SK-N-MC (cell line): ENCODE data around the gene LIMS4.
"Not testable (repeated sequence)": the region's sequence is repeated elsewhere in the genome, so short reads cannot be mapped to it uniquely, and the experiment has no call there.

ENCODE experiments used
- DNase-seq: peaks from one replicate; pipeline ENCODE4 v3.0.0-alpha.2; 2011; ENCODE audit warnings: low read depth, low spot score
- H3K27ac ChIP-seq: fragments of 200-600 bp; sonication (generic); 2 replicates; pipeline ENCODE4 v1.5.1; 2016; ENCODE audit warnings: mixed run types
- H3K36me3 ChIP-seq: fragments of 200-600 bp; sonication (generic); 2 replicates; pipeline ENCODE4 v1.6.1; 2017; ENCODE audit warnings: antibody characterized with exemption, low read length, mixed read lengths; ENCODE audit not compliant: insufficient read depth
- H3K4me3 ChIP-seq: fragments of 200-600 bp; sonication (generic); 2 replicates; pipeline ENCODE4 v1.5.1; 2016
- H3K9ac ChIP-seq: fragments of 200-600 bp; sonication (generic); 2 replicates; pipeline ENCODE4 v1.8.0; 2017; ENCODE audit warnings: mixed run types, mixed read lengths; ENCODE audit not compliant: insufficient read length
- H3K9me3 ChIP-seq: fragments of 200-600 bp; sonication (generic); 2 replicates; pipeline ENCODE4 v1.6.1; 2017; ENCODE audit warnings: low read depth, mild to moderate bottlenecking, antibody characterized with exemption, low read length, moderate library complexity, mixed read lengths

LIMS4 gene

DNA sequence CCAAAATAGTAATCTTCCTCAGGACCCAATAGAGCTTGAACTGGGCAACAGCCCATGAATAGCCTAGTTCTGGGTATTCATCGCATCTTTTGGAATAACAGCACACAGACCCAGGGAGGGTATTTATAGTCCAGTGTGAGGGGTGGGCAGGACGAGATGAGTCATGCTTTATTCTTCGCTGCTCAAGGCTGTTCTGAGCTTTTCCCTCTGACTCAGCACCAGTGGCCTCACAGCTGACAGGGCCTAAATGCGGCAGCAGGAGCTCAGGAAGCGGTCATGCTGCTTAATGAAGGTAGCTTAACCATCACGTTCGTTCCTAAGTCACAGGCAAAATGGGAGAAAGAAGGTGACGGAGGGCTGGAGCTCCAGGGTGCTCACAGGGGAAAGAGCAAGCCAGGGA is 7.3 kb downstream of the LIMS4 start:
- DNase-seq, H3K9ac ChIP-seq, H3K36me3 ChIP-seq, H3K4me3 ChIP-seq, H3K9me3 ChIP-seq, H3K27ac ChIP-seq: not testable (repeated sequence)

GRCh38 chr2:110462458-110462857 is 10.2 kb downstream of the LIMS4 start:
- not testable (repeated sequence) for H3K27ac ChIP-seq, H3K9ac ChIP-seq, H3K9me3 ChIP-seq

GRCh38 chr2:110460318-110460717 is 12.3 kb downstream of the LIMS4 start:
- H3K9me3 ChIP-seq, H3K4me3 ChIP-seq, DNase-seq, H3K27ac ChIP-seq, H3K36me3 ChIP-seq, H3K9ac ChIP-seq: not testable (repeated sequence)

More at GRCh38 chr2:110462458-110462857, 10.2 kb downstream of the LIMS4 start:
- not testable (repeated sequence) for DNase-seq, H3K36me3 ChIP-seq, H3K4me3 ChIP-seq

DNA sequence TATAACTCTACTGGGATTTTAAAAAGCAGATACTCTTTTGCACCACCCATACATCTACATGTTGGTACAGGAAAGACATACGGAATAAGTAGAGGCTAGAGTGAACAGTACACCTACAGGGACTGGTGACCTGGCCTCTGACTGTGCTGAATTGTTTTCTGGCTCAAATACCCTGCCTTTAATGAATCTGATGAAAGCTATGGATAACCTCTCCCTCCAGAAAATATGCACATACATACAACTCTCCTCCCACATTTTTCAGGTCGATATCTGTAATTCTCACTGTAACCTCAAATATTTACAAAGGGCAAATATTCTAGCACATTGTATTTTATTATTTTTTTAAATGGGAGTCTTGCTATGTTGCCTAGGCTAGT is 15.4 kb downstream of the LIMS4 start:
- H3K9ac ChIP-seq, DNase-seq: not testable (repeated sequence)

GRCh38 chr2:110456291-110457213 is 16.1 kb downstream of the LIMS4 start:
- not testable (repeated sequence) for H3K9ac ChIP-seq, H3K9me3 ChIP-seq, DNase-seq, H3K4me3 ChIP-seq, H3K36me3 ChIP-seq, H3K27ac ChIP-seq

More for the DNA sequence above, 15.4 kb downstream of the LIMS4 start:
- not testable (repeated sequence) for H3K27ac ChIP-seq, H3K36me3 ChIP-seq, H3K4me3 ChIP-seq, H3K9me3 ChIP-seq

GRCh38 chr2:110455080-110455670 is 17.4 kb downstream of the LIMS4 start:
- H3K27ac ChIP-seq, H3K4me3 ChIP-seq, H3K9me3 ChIP-seq, H3K36me3 ChIP-seq, H3K9ac ChIP-seq, DNase-seq: not testable (repeated sequence)

- DNase-seq, H3K9me3 ChIP-seq: not testable (repeated sequence)
These were observed 21.7 kb downstream of the LIMS4 start for GRCh38 chr2:110450951-110451350.

GRCh38 chr2:110449127-110449947 is 23.3 kb downstream of the LIMS4 start:
- H3K36me3 ChIP-seq, result not testable (repeated sequence)

More at GRCh38 chr2:110450951-110451350, 21.7 kb downstream of the LIMS4 start:
- not testable (repeated sequence) for H3K36me3 ChIP-seq, H3K9ac ChIP-seq, H3K4me3 ChIP-seq, H3K27ac ChIP-seq

DNA sequence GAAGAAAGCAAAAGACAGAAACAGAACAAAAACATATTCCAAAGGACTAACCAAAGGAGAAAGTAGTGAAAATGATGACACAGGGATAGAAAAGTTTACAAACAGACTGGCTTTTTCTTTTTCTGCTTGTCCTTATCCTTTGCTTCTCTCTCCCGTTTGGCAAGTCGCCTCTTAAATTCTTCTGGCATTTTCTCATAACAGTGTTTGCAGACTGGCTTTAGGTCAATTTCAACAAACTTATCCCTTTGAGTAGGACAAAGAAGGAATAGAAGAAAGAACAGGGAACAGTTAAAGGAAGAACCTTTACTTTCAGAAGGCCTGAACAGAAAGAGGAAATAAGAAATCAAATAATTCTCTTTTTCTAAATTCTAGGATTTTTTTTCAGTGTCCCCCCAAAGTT is 26.0 kb downstream of the LIMS4 start:
- not testable (repeated sequence) for H3K9me3 ChIP-seq, H3K27ac ChIP-seq, DNase-seq, H3K9ac ChIP-seq, H3K36me3 ChIP-seq, H3K4me3 ChIP-seq

More at GRCh38 chr2:110449127-110449947, 23.3 kb downstream of the LIMS4 start:
- H3K9ac ChIP-seq, H3K9me3 ChIP-seq, H3K4me3 ChIP-seq, H3K27ac ChIP-seq, DNase-seq: not testable (repeated sequence)

GRCh38 chr2:110443305-110444005 is 29.2 kb downstream of the LIMS4 start:
- not testable (repeated sequence) for H3K9me3 ChIP-seq, H3K36me3 ChIP-seq, DNase-seq, H3K4me3 ChIP-seq, H3K9ac ChIP-seq, H3K27ac ChIP-seq

DNA sequence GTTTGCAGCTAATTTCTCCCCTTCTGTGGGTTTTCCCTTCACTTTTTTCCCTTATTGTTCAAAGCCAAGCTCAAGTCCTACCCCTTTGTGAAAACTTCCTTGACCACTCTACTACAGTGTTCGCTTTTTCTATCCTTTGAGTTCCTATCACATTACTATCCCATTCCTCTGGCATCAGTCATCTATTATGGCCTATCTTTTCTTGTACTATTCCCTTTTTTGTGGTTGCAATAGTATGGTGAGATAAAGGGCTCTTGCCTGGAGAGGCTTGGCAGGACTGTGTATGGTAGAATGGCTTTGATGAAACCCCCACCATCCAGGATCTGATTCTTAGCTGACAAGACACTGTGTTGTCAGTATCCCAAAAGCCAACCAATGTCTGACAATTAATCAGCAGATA is 30.7 kb downstream of the LIMS4 start:
- H3K9me3 ChIP-seq, H3K36me3 ChIP-seq, H3K9ac ChIP-seq, H3K27ac ChIP-seq, H3K4me3 ChIP-seq, DNase-seq: not testable (repeated sequence)

GRCh38 chr2:110434565-110434964 is 38.1 kb downstream of the LIMS4 start:
- DNase-seq, H3K9ac ChIP-seq, H3K9me3 ChIP-seq, H3K36me3 ChIP-seq, H3K27ac ChIP-seq, H3K4me3 ChIP-seq: not testable (repeated sequence)

DNA sequence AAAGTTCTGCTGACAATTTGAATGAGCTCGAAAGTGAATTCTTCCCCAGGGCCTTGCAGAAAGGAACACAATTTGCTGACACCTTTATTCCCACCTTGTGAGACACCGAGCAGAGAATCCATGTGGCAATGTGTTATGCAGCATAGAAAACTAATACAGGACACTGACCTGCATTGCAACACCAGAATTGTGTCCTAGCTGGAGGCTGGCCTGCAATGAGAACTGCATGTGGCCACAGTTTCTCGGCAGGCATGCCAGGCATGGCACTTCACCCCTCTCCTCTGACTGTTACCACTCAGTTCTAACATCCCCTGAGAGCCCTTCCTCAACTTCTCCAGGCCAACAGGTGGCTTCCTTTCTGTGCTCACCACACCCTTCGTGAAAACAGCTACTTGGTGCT is 46.9 kb downstream of the LIMS4 start:
- not testable (repeated sequence) for DNase-seq, H3K27ac ChIP-seq, H3K9me3 ChIP-seq, H3K9ac ChIP-seq, H3K36me3 ChIP-seq, H3K4me3 ChIP-seq

DNA sequence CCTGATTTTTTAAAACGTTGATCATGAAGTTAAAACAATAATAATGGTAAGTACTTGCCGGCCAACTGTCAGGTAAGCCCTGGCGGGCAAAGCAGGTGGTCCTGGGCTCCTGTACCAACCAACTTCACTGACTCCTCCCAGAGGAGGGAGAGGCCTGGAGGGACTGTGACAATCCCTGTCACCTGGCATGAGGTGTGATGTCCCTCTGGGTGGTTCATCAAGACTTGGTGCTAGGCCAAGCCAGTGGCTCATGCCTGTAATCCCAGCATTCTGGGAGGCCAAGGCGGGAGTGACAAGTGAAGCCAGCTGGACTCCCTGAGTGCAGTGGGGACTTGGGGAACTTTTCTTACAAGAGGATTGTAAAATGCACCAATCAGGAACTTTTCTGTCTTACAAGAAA is 48.2 kb downstream of the LIMS4 start:
- DNase-seq, H3K36me3 ChIP-seq, H3K9me3 ChIP-seq, H3K9ac ChIP-seq, H3K27ac ChIP-seq, H3K4me3 ChIP-seq: not testable (repeated sequence)
